SU-DHL-6 (cell line): Measurements from ENCODE around the gene DNAJB5.

ENCODE experiments used
- EZH2phosphoT487 ChIP-seq: fragments of 200-600 bp; sonication (generic), shearing (Covaris generic); conservative IDR thresholded peaks from 2 replicates; pipeline ENCODE4 v1.6.1; 2018; ENCODE audit warnings: mild to moderate bottlenecking, antibody characterized with exemption, low read length, moderate library complexity, mixed read lengths
- TF ChIP-seq, protein P1 (sequence below): fragments of 200-600 bp; sonication (generic); IDR thresholded peaks from one replicate; pipeline ENCODE4 v1.5.1; 2017; ENCODE audit warnings: antibody characterized with exemption, mild to moderate bottlenecking, low read length, moderate library complexity; ENCODE audit not compliant: insufficient read depth, poor library complexity, severe bottlenecking

DNA sequence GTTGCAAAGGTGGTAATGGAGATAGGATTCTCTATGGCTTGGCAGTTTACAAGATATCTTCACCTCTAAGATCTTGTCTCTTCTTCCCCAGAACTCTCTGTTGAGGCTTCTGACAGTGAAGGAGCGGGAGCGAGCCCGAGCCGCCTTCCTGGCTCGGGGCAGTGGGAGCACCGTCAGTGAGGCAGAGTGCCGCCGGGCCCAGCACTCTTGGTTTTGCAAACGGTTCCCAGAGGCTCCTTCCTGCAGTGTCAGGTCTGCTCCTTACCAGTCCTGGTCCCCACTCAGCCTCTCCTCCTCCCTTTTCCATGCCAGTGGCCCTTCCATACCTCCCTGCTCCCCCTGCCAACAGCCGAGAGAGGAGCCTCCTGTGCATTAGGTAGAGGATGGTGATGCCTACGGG is 12.6 kb upstream of the DNAJB5 start:
- TF ChIP-seq, protein P1, sequence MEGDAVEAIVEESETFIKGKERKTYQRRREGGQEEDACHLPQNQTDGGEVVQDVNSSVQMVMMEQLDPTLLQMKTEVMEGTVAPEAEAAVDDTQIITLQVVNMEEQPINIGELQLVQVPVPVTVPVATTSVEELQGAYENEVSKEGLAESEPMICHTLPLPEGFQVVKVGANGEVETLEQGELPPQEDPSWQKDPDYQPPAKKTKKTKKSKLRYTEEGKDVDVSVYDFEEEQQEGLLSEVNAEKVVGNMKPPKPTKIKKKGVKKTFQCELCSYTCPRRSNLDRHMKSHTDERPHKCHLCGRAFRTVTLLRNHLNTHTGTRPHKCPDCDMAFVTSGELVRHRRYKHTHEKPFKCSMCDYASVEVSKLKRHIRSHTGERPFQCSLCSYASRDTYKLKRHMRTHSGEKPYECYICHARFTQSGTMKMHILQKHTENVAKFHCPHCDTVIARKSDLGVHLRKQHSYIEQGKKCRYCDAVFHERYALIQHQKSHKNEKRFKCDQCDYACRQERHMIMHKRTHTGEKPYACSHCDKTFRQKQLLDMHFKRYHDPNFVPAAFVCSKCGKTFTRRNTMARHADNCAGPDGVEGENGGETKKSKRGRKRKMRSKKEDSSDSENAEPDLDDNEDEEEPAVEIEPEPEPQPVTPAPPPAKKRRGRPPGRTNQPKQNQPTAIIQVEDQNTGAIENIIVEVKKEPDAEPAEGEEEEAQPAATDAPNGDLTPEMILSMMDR, result no peak
- no peak for TF ChIP-seq EZH2phosphoT487
